Amniotic epithelial cell (primary cell): ENCODE measurements around the gene SPINT2.
A peak's percentile ranks its signal among the peaks of the same experiment; 100 is the strongest.
"Not testable (repeated sequence)": the region's sequence is repeated elsewhere in the genome, so short reads cannot be mapped to it uniquely, and the experiment has no call there.

Source experiments
- DNase-seq: peaks from one replicate; pipeline ENCODE4 v3.0.0-alpha.2; 2010; ENCODE audit warnings: low read depth

SPINT2 gene

GRCh38 chr19:38264486-38265212 is at the start of gene SPINT2:
Gene SPINT2, plus strand, starts transcription at chr19:38264573. Its CDS starts 320 bp downstream, at chr19:38264893.
- DNase-seq: no peak

GRCh38 chr19:38216785-38217641 is 47.4 kb upstream of the SPINT2 start:
- no peak for DNase-seq

GRCh38 chr19:38218204-38218603 is 46.2 kb upstream of the SPINT2 start:
- no peak for DNase-seq

GRCh38 chr19:38219221-38219620 is 45.2 kb upstream of the SPINT2 start:
- no peak for DNase-seq

GRCh38 chr19:38221421-38221820 is 43.0 kb upstream of the SPINT2 start:
- DNase-seq: no peak

GRCh38 chr19:38221919-38222830 is 42.2 kb upstream of the SPINT2 start:
- DNase-seq: peak; percentile 28

- DNase-seq: no peak
These were observed 41.3 kb upstream of the SPINT2 start for GRCh38 chr19:38223119-38223523.

GRCh38 chr19:38223617-38224013 is 40.8 kb upstream of the SPINT2 start:
- no peak for DNase-seq

GRCh38 chr19:38224014-38224862 is 40.1 kb upstream of the SPINT2 start, which contains the start of gene DPF1:
Gene DPF1, minus strand, starts transcription at chr19:38224222. Its CDS starts 80 bp downstream, at chr19:38224142.
- DNase-seq: peak; percentile 59

GRCh38 chr19:38224863-38225218 is 39.5 kb upstream of the SPINT2 start:
- DNase-seq: not testable (repeated sequence)

GRCh38 chr19:38227287-38228004 is 36.9 kb upstream of the SPINT2 start:
- no peak for DNase-seq

- DNase-seq: no peak
These were observed 36.4 kb upstream of the SPINT2 start for GRCh38 chr19:38228005-38228377.

- DNase-seq: no peak
These were observed 35.6 kb upstream of the SPINT2 start for GRCh38 chr19:38228491-38229439.

- DNase-seq: peak; percentile 85
These were observed 34.7 kb upstream of the SPINT2 start for GRCh38 chr19:38229585-38230073.

- DNase-seq: not testable (repeated sequence)
These were observed 33.8 kb upstream of the SPINT2 start for GRCh38 chr19:38230506-38231133.

GRCh38 chr19:38231918-38232317 is 32.5 kb upstream of the SPINT2 start:
- no peak for DNase-seq

- peak; percentile 45 for DNase-seq
These were observed 30.6 kb upstream of the SPINT2 start for GRCh38 chr19:38233740-38234251.

- no peak for DNase-seq
These were observed 29.8 kb upstream of the SPINT2 start for GRCh38 chr19:38234615-38235014.
